A673 (cell line): ENCODE results near the gene CNTLN. TPM values are rescaled to one million over a fixed set of nuclear protein-coding genes. Genes with fewer than 3 reads are reported as not detected.
A peak's percentile ranks its signal among the peaks of the same experiment; 100 is the strongest.

Source experiments
- Bru-seq: library from RNA; stranded (reverse); fragments of 400-500 nt; gene quantifications from one replicate; lab custom pipeline; 2021; lab: Mats Ljungman, UMichigan
- BruChase-seq, 2 experiments: library from RNA; stranded (reverse); fragments of 400-500 nt; gene quantifications; one replicate each; lab custom pipeline; 2021; lab: Mats Ljungman, UMichigan
- BruUV-seq: library from RNA; stranded (reverse); fragments of 400-500 nt; replicated peaks from 2 replicates; lab custom pipeline; 2021; lab: Mats Ljungman, UMichigan
- CTCF ChIA-PET: fragments of 300-600 bp; sonication (Branson Sonifier 250); formaldehyde crosslinking; loops from one replicate; lab custom pipeline; 2022; ENCODE audit warnings: antibody characterized with exemption; lab: Charles Lee
- POLR2A ChIA-PET: fragments of 300-600 bp; sonication (Branson Sonifier 250); formaldehyde crosslinking; loops from one replicate; lab custom pipeline; 2022; ENCODE audit warnings: antibody characterized with exemption; ENCODE audit not compliant: low non-redundant PET; lab: Charles Lee
- DNase-seq: peaks from one replicate; pipeline ENCODE4 v3.0.0-alpha.2; 2015; ENCODE audit warnings: low spot score
- H3K27ac ChIP-seq: fragments of 200-600 bp; sonication (generic); 2 replicates; pipeline ENCODE4 v1.5.1; 2016; ENCODE audit warnings: mixed run types, low read depth, mild to moderate bottlenecking, mixed read lengths, antibody characterized with exemption, low read length; ENCODE audit not compliant: poor library complexity, severe bottlenecking
- H3K27me3 ChIP-seq: fragments of 200-600 bp; sonication (generic); replicated peaks from 2 replicates; pipeline ENCODE4 v1.6.1; 2017; ENCODE audit warnings: mixed run types, low read depth, mild to moderate bottlenecking, mixed read lengths, antibody characterized with exemption, low read length; ENCODE audit not compliant: insufficient read depth, poor library complexity
- H3K36me3 ChIP-seq: fragments of 200-600 bp; sonication (generic); 2 replicates; pipeline ENCODE4 v1.6.1; 2016; ENCODE audit warnings: mixed run types, mild to moderate bottlenecking, mixed read lengths, antibody characterized with exemption, low read length; ENCODE audit not compliant: insufficient read depth, poor library complexity, severe bottlenecking
- H3K4me1 ChIP-seq: fragments of 200-600 bp; sonication (generic); 2 replicates; pipeline ENCODE4 v1.6.1; 2017; ENCODE audit warnings: mixed run types, mild to moderate bottlenecking, mixed read lengths, antibody characterized with exemption, low read length; ENCODE audit not compliant: insufficient read depth, poor library complexity, severe bottlenecking
- H3K4me3 ChIP-seq: fragments of 200-600 bp; sonication (generic); 2 replicates; pipeline ENCODE4 v1.5.1; 2016; ENCODE audit warnings: low read depth, mixed run types, mild to moderate bottlenecking, mixed read lengths, low read length; ENCODE audit not compliant: poor library complexity, severe bottlenecking
- H3K9me3 ChIP-seq: fragments of 200-600 bp; sonication (generic); 2 replicates; pipeline ENCODE4 v1.6.1; 2016; ENCODE audit warnings: mixed run types, low read depth, mild to moderate bottlenecking, mixed read lengths, antibody characterized with exemption, low read length; ENCODE audit not compliant: poor library complexity, severe bottlenecking
- CTCF ChIP-seq: fragments of 300-800, 200-600 bp; sonication (generic); conservative IDR thresholded peaks from 2 replicates; pipeline ENCODE4 v1.5.1; 2017; ENCODE audit warnings: low read depth, mild to moderate bottlenecking, antibody characterized with exemption, low read length, moderate library complexity, mixed read lengths
- EZH2 ChIP-seq: fragments of 200-600 bp; sonication (generic); IDR thresholded peaks from 2 replicates; pipeline ENCODE4 v1.6.1; 2017; ENCODE audit warnings: borderline replicate concordance, low read depth, mild to moderate bottlenecking, mixed read lengths, antibody characterized with exemption, low read length; ENCODE audit not compliant: poor library complexity, severe bottlenecking
- intact Hi-C: fragments of 100-400 bp; cut with micrococcal nuclease; formaldehyde crosslinking; loops from one replicate; pipeline ENCODE4 v1.10.0; 2022; ENCODE audit not compliant: unreplicated experiment
- long read RNA-seq: library from polyadenylated mRNA; stranded (forward); transcript quantifications from one replicate; pipeline ENCODE4 v2.0.0, GENCODE V29; 2022
- total RNA-seq: library from RNA; stranded (reverse); gene quantifications from 2 replicates; pipeline ENCODE4 v1.2.3, GENCODE V29; 2021

CNTLN gene
- total RNA-seq (6.6 and 7.7 TPM in 2 replicates), Bru-seq, nascent RNA (percentile 63 among the genes with signal in this experiment), BruChase-seq, experiment 1, labeled RNA remaining after a 2-hour chase (percentile 52 among the genes with signal in this experiment), BruChase-seq, experiment 2, labeled RNA remaining after a 6-hour chase (percentile 45 among the genes with signal in this experiment)
- long read RNA-seq, full-length matches to known transcripts = 3 of 4 reads
- long read RNA-seq, partial matches to known transcripts = 0 of 4 reads
- long read RNA-seq, other reads (novel, unspliced or antisense) = 1 of 4 reads

GRCh38 chr9:17134396-17135294 is at the start of gene CNTLN:
TSS of gene CNTLN (plus strand) at chr9:17135040. CDS start at chr9:17135066, 26 bp downstream.
- Histone ChIP-seq H3K4me1 (no peaks in the 10 kb centered on the region), H3K36me3 (no peaks in the 10 kb centered on the region), H3K9me3 (no peaks in the 10 kb centered on the region), H3K27ac (peak within 1 kb of the TSS; percentile 87), H3K4me3 (peak within 1 kb of the TSS; percentile 82), H3K27me3 (no peaks in the 10 kb centered on the region)
- no peak for TF ChIP-seq CTCF
- TF ChIP-seq EZH2 = no peak
- ChIA-PET POLR2A (no interaction called here), CTCF (no interaction called here)
- no TSS peak for BruUV-seq
- intact Hi-C loops = no loop called here
- DNase-seq = peak; percentile 83

GRCh38 chr9:17088566-17088965 is 46.3 kb upstream of the CNTLN start:
- ChIA-PET CTCF (no interaction called here), POLR2A (no interaction called here)
- no peaks in the 10 kb centered on the region for H3K27me3 ChIP-seq
- H3K9me3 ChIP-seq = no peaks in the 10 kb centered on the region
- BruUV-seq = no TSS peak
- H3K36me3 ChIP-seq = no peaks in the 10 kb centered on the region
- H3K27ac ChIP-seq = no peak overlapping the region
- no peak for TF ChIP-seq CTCF
- no peak for TF ChIP-seq EZH2
- DNase-seq = no peak
- intact Hi-C loops = no loop called here
- H3K4me1 ChIP-seq = no peaks in the 10 kb centered on the region
- no peak overlapping the region for H3K4me3 ChIP-seq

GRCh38 chr9:17090041-17090440 is 44.8 kb upstream of the CNTLN start:
- ChIA-PET POLR2A (no interaction called here), CTCF (no interaction called here)
- no peaks in the 10 kb centered on the region for H3K4me1 ChIP-seq
- H3K4me3 ChIP-seq = no peak overlapping the region
- TF ChIP-seq EZH2 (no peak), CTCF (no peak)
- H3K27me3 ChIP-seq = no peaks in the 10 kb centered on the region
- no peak overlapping the region for H3K27ac ChIP-seq
- no peak for DNase-seq
- intact Hi-C loops = no loop called here
- no peaks in the 10 kb centered on the region for H3K9me3 ChIP-seq
- no TSS peak for BruUV-seq
- H3K36me3 ChIP-seq = no peaks in the 10 kb centered on the region
